Calu3 (cell line): ENCODE results near the gene DSCAM. TPM values are rescaled to one million over a fixed set of nuclear protein-coding genes. Genes with fewer than 3 reads are reported as not detected.

Source experiments
- BruUV-seq: library from RNA; stranded (reverse); fragments of 400-500 nt; replicated peaks from 2 replicates; lab custom pipeline; 2021; lab: Mats Ljungman, UMichigan
- CTCF ChIA-PET: fragments of 300-600 bp; sonication (Branson Sonifier 250); formaldehyde crosslinking; loops from one replicate; lab custom pipeline; 2022; ENCODE audit warnings: antibody characterized with exemption; lab: Charles Lee
- DNase-seq: peaks from one replicate; pipeline ENCODE4 v3.0.0; 2022
- H3K27ac Mint-ChIP-seq: one replicate; pipeline ENCODE4 v1.8.0; 2022; ENCODE audit warnings: mixed read lengths; ENCODE audit not compliant: unreplicated experiment
- H3K27me3 Mint-ChIP-seq: one replicate; pipeline ENCODE4 v1.8.0; 2022; ENCODE audit warnings: mixed read lengths; ENCODE audit not compliant: unreplicated experiment
- H3K36me3 Mint-ChIP-seq: one replicate; pipeline ENCODE4 v1.8.0; 2022; ENCODE audit warnings: mild to moderate bottlenecking, moderate library complexity, mixed read lengths; ENCODE audit not compliant: insufficient read depth, unreplicated experiment
- H3K4me1 Mint-ChIP-seq: one replicate; pipeline ENCODE4 v1.8.0; 2022; ENCODE audit warnings: mild to moderate bottlenecking, low read depth, mixed read lengths; ENCODE audit not compliant: unreplicated experiment
- H3K4me3 Mint-ChIP-seq: one replicate; pipeline ENCODE4 v1.8.0; 2022; ENCODE audit warnings: mild to moderate bottlenecking, low read depth, moderate library complexity, mixed read lengths; ENCODE audit not compliant: unreplicated experiment
- H3K9me3 Mint-ChIP-seq: one replicate; pipeline ENCODE4 v1.8.0; 2022; ENCODE audit warnings: low read depth, mixed read lengths; ENCODE audit not compliant: unreplicated experiment
- intact Hi-C: fragments of 100-400 bp; cut with micrococcal nuclease; formaldehyde crosslinking; loops from one replicate; pipeline ENCODE4 v1.10.0; 2022; ENCODE audit not compliant: unreplicated experiment
- total RNA-seq: library from RNA; stranded (reverse); gene quantifications from 2 replicates; pipeline ENCODE4 v1.2.3, GENCODE V29; 2022
- TF ChIP-seq, protein P1 (sequence below): fragments of 200-600 bp; IDR thresholded peaks from one replicate; pipeline ENCODE4 v1.8.0; 2022; ENCODE audit warnings: antibody characterized with exemption; ENCODE audit not compliant: unreplicated experiment

The DSCAM gene
- total RNA-seq, 1 experiment from 2014 or later, result not detected

GRCh38 chr21:40634141-40634540 is 212.8 kb downstream of the DSCAM start:
- DNase-seq, result no peak
- intact Hi-C loops, result no loop called here
- Mint-ChIP-seq H3K9me3 (peaks cover 9% of the 10 kb centered on the region), H3K27ac (no peak overlapping the region), H3K27me3 (no peaks in the 10 kb centered on the region), H3K4me1 (no peaks in the 10 kb centered on the region), H3K36me3 (no peaks in the 10 kb centered on the region), H3K4me3 (no peak overlapping the region)
- TF ChIP-seq, protein P1, sequence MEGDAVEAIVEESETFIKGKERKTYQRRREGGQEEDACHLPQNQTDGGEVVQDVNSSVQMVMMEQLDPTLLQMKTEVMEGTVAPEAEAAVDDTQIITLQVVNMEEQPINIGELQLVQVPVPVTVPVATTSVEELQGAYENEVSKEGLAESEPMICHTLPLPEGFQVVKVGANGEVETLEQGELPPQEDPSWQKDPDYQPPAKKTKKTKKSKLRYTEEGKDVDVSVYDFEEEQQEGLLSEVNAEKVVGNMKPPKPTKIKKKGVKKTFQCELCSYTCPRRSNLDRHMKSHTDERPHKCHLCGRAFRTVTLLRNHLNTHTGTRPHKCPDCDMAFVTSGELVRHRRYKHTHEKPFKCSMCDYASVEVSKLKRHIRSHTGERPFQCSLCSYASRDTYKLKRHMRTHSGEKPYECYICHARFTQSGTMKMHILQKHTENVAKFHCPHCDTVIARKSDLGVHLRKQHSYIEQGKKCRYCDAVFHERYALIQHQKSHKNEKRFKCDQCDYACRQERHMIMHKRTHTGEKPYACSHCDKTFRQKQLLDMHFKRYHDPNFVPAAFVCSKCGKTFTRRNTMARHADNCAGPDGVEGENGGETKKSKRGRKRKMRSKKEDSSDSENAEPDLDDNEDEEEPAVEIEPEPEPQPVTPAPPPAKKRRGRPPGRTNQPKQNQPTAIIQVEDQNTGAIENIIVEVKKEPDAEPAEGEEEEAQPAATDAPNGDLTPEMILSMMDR, result no peak
- BruUV-seq, result no TSS peak
- CTCF ChIA-PET, result no interaction called here

DNA sequence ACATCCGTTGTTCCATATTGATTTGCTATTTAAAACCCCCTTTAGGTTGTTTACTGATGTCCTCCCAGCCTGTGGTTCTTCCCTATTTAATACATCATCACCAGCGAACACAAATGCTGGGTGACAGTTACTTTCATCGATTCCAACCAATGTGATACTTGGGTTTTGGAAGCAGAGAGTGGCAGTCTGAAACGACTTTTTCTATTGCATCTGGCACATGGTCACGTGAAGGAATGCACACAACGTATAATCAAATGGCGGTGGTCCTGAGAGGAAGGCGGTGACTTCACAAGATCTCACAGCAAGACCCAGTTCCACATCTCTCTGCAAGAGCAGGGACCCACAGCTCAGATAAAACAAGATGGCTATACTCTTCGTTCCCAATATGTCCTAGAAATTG is 213.9 kb downstream of the DSCAM start:
- TF ChIP-seq, protein P1, result no peak
- CTCF ChIA-PET, result no interaction called here
- DNase-seq, result no peak
- Mint-ChIP-seq H3K36me3 (no peaks in the 10 kb centered on the region), H3K9me3 (peaks cover 9% of the 10 kb centered on the region), H3K4me3 (no peak overlapping the region), H3K27ac (no peak overlapping the region), H3K4me1 (no peaks in the 10 kb centered on the region), H3K27me3 (no peaks in the 10 kb centered on the region)
- BruUV-seq, result no TSS peak
- intact Hi-C loops, result no loop called here

DNA sequence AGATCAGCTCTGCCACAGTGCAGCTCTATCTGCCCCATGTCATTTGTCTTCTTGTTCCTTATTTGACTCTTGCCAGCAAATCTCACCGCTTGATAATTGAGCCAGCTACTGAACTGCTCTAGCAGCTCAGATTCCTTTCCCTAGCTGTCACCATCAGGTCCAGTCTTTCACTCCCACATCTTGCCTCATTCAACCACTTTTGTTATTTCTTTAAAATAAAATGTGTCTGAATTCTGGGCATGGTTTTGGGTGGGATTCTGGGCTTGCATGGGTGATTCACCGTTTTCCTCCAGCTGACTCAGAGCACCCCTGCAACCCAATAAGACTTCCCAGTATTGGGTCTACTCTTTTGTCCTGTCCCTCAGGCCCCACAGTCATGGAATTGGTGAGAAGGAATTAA is 215.7 kb downstream of the DSCAM start:
- Mint-ChIP-seq H3K4me3 (no peak overlapping the region), H3K27ac (no peak overlapping the region), H3K27me3 (no peaks in the 10 kb centered on the region), H3K4me1 (no peaks in the 10 kb centered on the region), H3K9me3 (peaks cover 13% of the 10 kb centered on the region), H3K36me3 (no peaks in the 10 kb centered on the region)
- BruUV-seq, result no TSS peak
- intact Hi-C loops, result no loop called here
- CTCF ChIA-PET, result no interaction called here
- TF ChIP-seq, protein P1, result no peak
- no peak for DNase-seq

GRCh38 chr21:40625991-40626390 is 221.0 kb downstream of the DSCAM start:
- Mint-ChIP-seq H3K36me3 (no peaks in the 10 kb centered on the region), H3K4me3 (no peak overlapping the region), H3K27me3 (no peaks in the 10 kb centered on the region), H3K27ac (no peak overlapping the region), H3K4me1 (no peaks in the 10 kb centered on the region), H3K9me3 (peaks cover 11% of the 10 kb centered on the region)
- TF ChIP-seq, protein P1, result no peak
- DNase-seq, result no peak
- CTCF ChIA-PET, result no interaction called here
- no TSS peak for BruUV-seq
- intact Hi-C loops, result no loop called here
